H9 (cell line): ENCODE measurements around the gene PHETA1. TPM values are rescaled to one million over a fixed set of nuclear protein-coding genes. Genes with fewer than 3 reads are reported as not detected.
"Not testable (repeated sequence)": the region's sequence is repeated elsewhere in the genome, so short reads cannot be mapped to it uniquely, and the experiment has no call there.

Experiments
- DNase-seq: peaks from one replicate; pipeline ENCODE4 v3.0.0-alpha.2; 2017
- H2AFZ ChIP-seq: one replicate; pipeline ENCODE4 v1.6.1; 2013; ENCODE audit warnings: mild to moderate bottlenecking, low read length, control low read depth, moderate library complexity
- H2AK5ac ChIP-seq: 2 replicates; pipeline ENCODE4 v1.6.1; 2013; ENCODE audit warnings: low read length, control low read depth, mixed read lengths; ENCODE audit not compliant: insufficient read length
- H2BK120ac ChIP-seq: one replicate; pipeline ENCODE4 v1.6.1; 2013; ENCODE audit warnings: low read depth, mild to moderate bottlenecking, low read length, control low read depth, inconsistent platforms; ENCODE audit not compliant: poor library complexity, severe bottlenecking
- H2BK12ac ChIP-seq: 2 replicates; pipeline ENCODE4 v1.6.1; 2013; ENCODE audit warnings: low read length, control low read depth, mixed read lengths, low read depth; ENCODE audit not compliant: insufficient read length
- H2BK15ac ChIP-seq: 2 replicates; pipeline ENCODE4 v1.6.1; 2013; ENCODE audit warnings: low read depth, low read length, control low read depth
- H2BK20ac ChIP-seq: one replicate; pipeline ENCODE4 v1.6.1; 2013; ENCODE audit warnings: low read depth, mild to moderate bottlenecking, low read length, control low read depth, inconsistent platforms; ENCODE audit not compliant: poor library complexity, severe bottlenecking
- H2BK5ac ChIP-seq: 2 replicates; pipeline ENCODE4 v1.6.1; 2013; ENCODE audit warnings: low read length, control low read depth, mixed read lengths; ENCODE audit not compliant: insufficient read length
- H3K14ac ChIP-seq: 2 replicates; pipeline ENCODE4 v1.6.1; 2013; ENCODE audit warnings: low read length, control low read depth; ENCODE audit not compliant: insufficient read depth
- H3K18ac ChIP-seq: 2 replicates; pipeline ENCODE4 v1.6.1; 2013; ENCODE audit warnings: low read depth, mild to moderate bottlenecking, mixed read lengths, low read length, control low read depth; ENCODE audit not compliant: insufficient read length
- H3K23ac ChIP-seq: 2 replicates; pipeline ENCODE4 v1.6.1; 2013; ENCODE audit warnings: low read length, control low read depth, mixed read lengths, low read depth; ENCODE audit not compliant: insufficient read length
- H3K23me2 ChIP-seq: 2 replicates; pipeline ENCODE4 v1.6.1; 2013; ENCODE audit warnings: low read depth, mild to moderate bottlenecking, mixed read lengths, low read length, control low read depth; ENCODE audit not compliant: insufficient read length, poor library complexity, severe bottlenecking
- H3K27ac ChIP-seq: 2 replicates; pipeline ENCODE4 v1.5.1; 2013; ENCODE audit warnings: low read length, control low read depth, mixed read lengths, low read depth; ENCODE audit not compliant: insufficient read length
- H3K27me3 ChIP-seq: 2 replicates; pipeline ENCODE4 v1.6.1; 2013; ENCODE audit warnings: low read length, control low read depth, inconsistent platforms; ENCODE audit not compliant: insufficient read depth
- H3K4ac ChIP-seq: 2 replicates; pipeline ENCODE4 v1.6.1; 2013; ENCODE audit warnings: low read depth, mild to moderate bottlenecking, control low read depth, inconsistent platforms, low read length, moderate library complexity
- H3K4me1 ChIP-seq: 2 replicates; pipeline ENCODE4 v1.6.1; 2013; ENCODE audit warnings: low read length, control low read depth, inconsistent platforms; ENCODE audit not compliant: insufficient read depth
- H3K4me2 ChIP-seq: 2 replicates; pipeline ENCODE4 v1.6.1; 2013; ENCODE audit warnings: low read length, control low read depth, mixed read lengths; ENCODE audit not compliant: insufficient read length, insufficient read depth
- H3K56ac ChIP-seq: 2 replicates; pipeline ENCODE4 v1.6.1; 2013; ENCODE audit warnings: low read depth, mild to moderate bottlenecking, mixed read lengths, low read length, control low read depth; ENCODE audit not compliant: insufficient read length
- H3K79me1 ChIP-seq: 2 replicates; pipeline ENCODE4 v1.6.1; 2013; ENCODE audit warnings: low read depth, mild to moderate bottlenecking, moderate library complexity, low read length, control low read depth, inconsistent platforms; ENCODE audit not compliant: insufficient read depth, poor library complexity, severe bottlenecking
- H3K79me2 ChIP-seq: 2 replicates; pipeline ENCODE4 v1.6.1; 2013; ENCODE audit warnings: low read length, control low read depth, inconsistent platforms; ENCODE audit not compliant: insufficient read depth
- H3K9ac ChIP-seq: 2 replicates; pipeline ENCODE4 v1.6.1; 2013; ENCODE audit warnings: low read length, control low read depth, mixed read lengths; ENCODE audit not compliant: insufficient read length; ENCODE audit errors: extremely low read depth
- H3K9me3 ChIP-seq: one replicate; pipeline ENCODE4 v1.6.1; 2013; ENCODE audit warnings: low read depth, low read length, inconsistent platforms; ENCODE audit not compliant: control insufficient read depth
- H3T11ph ChIP-seq: one replicate; pipeline ENCODE4 v1.6.1; 2013; ENCODE audit warnings: mild to moderate bottlenecking, low read length, control low read depth, inconsistent platforms
- H4K20me1 ChIP-seq: one replicate; pipeline ENCODE4 v1.6.1; 2013; ENCODE audit not compliant: control insufficient read depth, insufficient read length, insufficient read depth
- H4K5ac ChIP-seq: 2 replicates; pipeline ENCODE4 v1.6.1; 2013; ENCODE audit warnings: low read depth, mild to moderate bottlenecking, mixed read lengths, low read length, control low read depth; ENCODE audit not compliant: insufficient read length
- H4K8ac ChIP-seq: replicated peaks from 2 replicates; pipeline ENCODE4 v1.6.1; 2013; ENCODE audit warnings: low read length, control low read depth, mixed read lengths, low read depth; ENCODE audit not compliant: insufficient read length
- H4K91ac ChIP-seq: 2 replicates; pipeline ENCODE4 v1.6.1; 2013; ENCODE audit warnings: low read depth, mild to moderate bottlenecking, moderate library complexity, mixed read lengths, low read length, control low read depth; ENCODE audit not compliant: insufficient read length
- H3K27ac Mint-ChIP-seq, 3 experiments: 2 replicates in 2 of 3; 3 replicates in 1 of 3; pipeline ENCODE4 v1.8.0; 2020 to 2021; ENCODE audit warnings: mixed read lengths in 3 of 3, mild to moderate bottlenecking in 1 of 3, moderate library complexity in 1 of 3
- H3K27me3 Mint-ChIP-seq: 2 replicates; pipeline ENCODE4 v1.8.0; 2021; ENCODE audit warnings: low read depth, mild to moderate bottlenecking, moderate library complexity, mixed read lengths
- H3K36me3 Mint-ChIP-seq, 3 experiments: 2 replicates in 2 of 3; 3 replicates in 1 of 3; pipeline ENCODE4 v1.8.0; 2020 to 2021; ENCODE audit warnings: low read depth in 3 of 3, mixed read lengths in 3 of 3; ENCODE audit not compliant: insufficient read depth in 1 of 3
- H3K4me1 Mint-ChIP-seq, 2 experiments: 2 replicates each; pipeline ENCODE4 v1.8.0; 2020; ENCODE audit warnings: mixed read lengths in 2 of 2
- H3K4me3 Mint-ChIP-seq, 2 experiments: 2 replicates in 1 of 2; 3 replicates in 1 of 2; pipeline ENCODE4 v1.8.0; 2020 to 2021; ENCODE audit warnings: mild to moderate bottlenecking in 2 of 2, mixed read lengths in 2 of 2, moderate library complexity in 1 of 2
- H3K9me3 Mint-ChIP-seq, 2 experiments: 2 replicates in 1 of 2; 3 replicates in 1 of 2; pipeline ENCODE4 v1.8.0; 2020; ENCODE audit warnings: mild to moderate bottlenecking in 2 of 2, mixed read lengths in 2 of 2, moderate library complexity in 1 of 2
- CTCF ChIP-seq: fragments of 200-600 bp; sonication (generic); conservative IDR thresholded peaks from 3 replicates; pipeline ENCODE4 v1.8.0; 2021; ENCODE audit warnings: antibody characterized with exemption, mild to moderate bottlenecking
- WGBS: extraction: QIAGEN DNeasy Blood & Tissue Kit; methylation state at CpG from one replicate; pipeline ENCODE4 v1.1.7; 2013; ENCODE audit warnings: missing lambda C conversion rate, low lambda C conversion rate, mixed read lengths; ENCODE audit not compliant: insufficient read length; ENCODE audit errors: extremely low coverage; 5-methylcytosine and 5-hydroxymethylcytosine counted together
- total RNA-seq: library from RNA; stranded (reverse); gene quantifications from 2 replicates; pipeline ENCODE4 v1.2.1, GENCODE V29; 2021

PHETA1 gene
- total RNA-seq, 1 experiment from 2014 or later, result 13.1 TPM

GRCh38 chr12:111337371-111337770 lies 31.5 kb downstream of the PHETA1 start:
- peak; percentile 17; the same call in 2 of the 3 replicates for TF ChIP-seq CTCF
- no peak overlapping the region for H3K27ac ChIP-seq
- no peaks in the 10 kb centered on the region for H4K20me1 ChIP-seq
- H3K27me3 ChIP-seq, result no peaks in the 10 kb centered on the region
- H3K4me3 Mint-ChIP-seq, result no peak overlapping the region
- H3K56ac ChIP-seq, result no peak overlapping the region
- no peak overlapping the region for H3K23ac ChIP-seq
- H3K79me1 ChIP-seq, result no peaks in the 10 kb centered on the region
- H3K79me2 ChIP-seq, result no peaks in the 10 kb centered on the region
- H3K9ac ChIP-seq, result no peak overlapping the region
- no peak overlapping the region for H4K8ac ChIP-seq
- no peak overlapping the region for H2AK5ac ChIP-seq
- H2BK15ac ChIP-seq, result no peak overlapping the region
- no peak overlapping the region for H3K4ac ChIP-seq
- no peak overlapping the region for H3K14ac ChIP-seq
- H4K91ac ChIP-seq, result no peak overlapping the region
- peaks cover 2% of the 10 kb centered on the region; the same call in 1 of the 2 replicates for H3K4me1 ChIP-seq
- DNase-seq, result no peak
- H3K9me3 ChIP-seq, result no peaks in the 10 kb centered on the region
- H3K4me1 Mint-ChIP-seq, result peaks cover 6% of the 10 kb centered on the region in 2 experiments
- H3K9me3 Mint-ChIP-seq, result no peaks in the 10 kb centered on the region; a peak in 1 of 5 replicates
- H3K23me2 ChIP-seq, result no peaks in the 10 kb centered on the region
- no peak overlapping the region for H3K4me2 ChIP-seq
- H3K27me3 Mint-ChIP-seq, result no peaks in the 10 kb centered on the region
- no peak overlapping the region for H2BK20ac ChIP-seq
- H2BK5ac ChIP-seq, result no peak overlapping the region
- no peak overlapping the region for H4K5ac ChIP-seq
- H3K18ac ChIP-seq, result no peak overlapping the region
- no peak overlapping the region for H2BK12ac ChIP-seq
- no peak overlapping the region for H2BK120ac ChIP-seq
- peaks cover 2 to 8% (median 4%) of the 10 kb centered on the region in 3 experiments; a peak in 4 of 7 replicates for H3K36me3 Mint-ChIP-seq
- no peak overlapping the region for H2AFZ ChIP-seq
- no peak overlapping the region for H3T11ph ChIP-seq
- no peak overlapping the region; a peak in 2 of 7 replicates for H3K27ac Mint-ChIP-seq
- no CpG with 5 or more reads among the region's 5 CpGs for WGBS

- not testable (repeated sequence) for H3K23me2 ChIP-seq, H2BK5ac ChIP-seq, H3K9me3 Mint-ChIP-seq, H3K27me3 ChIP-seq, H3K79me2 ChIP-seq, H4K20me1 ChIP-seq, H3K9me3 ChIP-seq, H3K14ac ChIP-seq, H3T11ph ChIP-seq, H3K23ac ChIP-seq, H3K56ac ChIP-seq, H3K18ac ChIP-seq, H4K8ac ChIP-seq, H3K27me3 Mint-ChIP-seq, H3K36me3 Mint-ChIP-seq, H3K4me2 ChIP-seq, H2AFZ ChIP-seq, H2BK120ac ChIP-seq, H2BK12ac ChIP-seq, H4K91ac ChIP-seq, H3K27ac ChIP-seq, H3K4ac ChIP-seq, H2AK5ac ChIP-seq, DNase-seq, H4K5ac ChIP-seq, H2BK20ac ChIP-seq, H3K9ac ChIP-seq, H3K4me3 Mint-ChIP-seq, H3K4me1 Mint-ChIP-seq, H3K79me1 ChIP-seq, H2BK15ac ChIP-seq, H3K4me1 ChIP-seq
- H3K27ac Mint-ChIP-seq, result peak overlapping the region in 1 of 3 experiments; percentile 70; a peak in 1 of 7 replicates
- no CpG with 5 or more reads among the region's 6 CpGs for WGBS
Measured at GRCh38 chr12:111336411-111336810, 32.5 kb downstream of the PHETA1 start.
